CD4-positive, alpha-beta T cell (primary cell): ENCODE measurements around the gene MPO. TPM values are rescaled to one million over a fixed set of nuclear protein-coding genes. Genes with fewer than 3 reads are reported as not detected.

Source experiments
- ATAC-seq: fragments of 200-7000 bp; cut with Tn5 transposase; one replicate; pipeline ENCODE4 v1.10.0; 2022; ENCODE audit warnings: mild to moderate bottlenecking; ENCODE audit not compliant: poor library complexity
- CTCF ChIA-PET: fragments of 350-600 bp; sonication (Branson Sonifier 250); formaldehyde crosslinking; loops from one replicate; lab custom pipeline; 2021; ENCODE audit warnings: antibody characterized with exemption, inconsistent platforms; lab: Charles Lee
- POLR2A ChIA-PET: fragments of 350-600 bp; sonication (Branson Sonifier 250); formaldehyde crosslinking; loops from one replicate; lab custom pipeline; 2021; ENCODE audit warnings: antibody characterized with exemption, inconsistent platforms; lab: Charles Lee
- DNase-seq, 14 experiments: peaks; one replicate each; pipeline ENCODE4 v3.0.0-alpha.2; 2013 to 2020; ENCODE audit warnings: mixed read lengths in 2 of 14
- H3K27ac ChIP-seq, 2 donors: one replicate each; pipeline versions ENCODE4 v1.5.1 to v1.7.0; 2013; ENCODE audit warnings: low read length in 2 of 2, low read depth in 1 of 2, mild to moderate bottlenecking in 1 of 2
- H3K27me3 ChIP-seq, 2 experiments: 1 replicate in 1 of 2; 2 replicates in 1 of 2; pipeline versions ENCODE4 v1.6.1 to v1.7.0; 2013; ENCODE audit warnings: low read length in 2 of 2, control low read depth in 1 of 2, mild to moderate bottlenecking in 1 of 2, moderate library complexity in 1 of 2; ENCODE audit not compliant: insufficient read depth in 2 of 2, control insufficient read depth in 1 of 2
- H3K36me3 ChIP-seq: one replicate; pipeline ENCODE4 v1.6.1; 2013; ENCODE audit warnings: low read length, control low read depth; ENCODE audit not compliant: insufficient read depth
- H3K4me1 ChIP-seq: one replicate; pipeline ENCODE4 v1.6.1; 2013; ENCODE audit warnings: low read length, control low read depth; ENCODE audit not compliant: insufficient read depth
- H3K4me3 ChIP-seq: one replicate; pipeline ENCODE4 v1.5.1; 2013; ENCODE audit warnings: mild to moderate bottlenecking, low read length, moderate library complexity
- H3K9me3 ChIP-seq, 2 experiments: 1 replicate in 1 of 2; 2 replicates in 1 of 2; pipeline versions ENCODE4 v1.6.1 to v1.7.0; 2013; ENCODE audit warnings: low read length in 2 of 2, mild to moderate bottlenecking in 2 of 2, control low read depth in 1 of 2, moderate library complexity in 1 of 2; ENCODE audit not compliant: control insufficient read depth in 1 of 2, insufficient read depth in 1 of 2
- H3K27ac Mint-ChIP-seq: one replicate; pipeline ENCODE4 v1.8.0; 2020; ENCODE audit warnings: mixed read lengths
- H3K27me3 Mint-ChIP-seq: one replicate; pipeline ENCODE4 v1.8.0; 2021; ENCODE audit warnings: mixed read lengths
- H3K36me3 Mint-ChIP-seq: one replicate; pipeline ENCODE4 v1.8.0; 2021; ENCODE audit warnings: low read depth, mixed read lengths
- H3K4me1 Mint-ChIP-seq: one replicate; pipeline ENCODE4 v1.8.0; 2021; ENCODE audit warnings: low read depth, mixed read lengths
- H3K4me3 Mint-ChIP-seq: one replicate; pipeline ENCODE4 v1.8.0; 2020; ENCODE audit warnings: mild to moderate bottlenecking, mixed read lengths
- H3K9me3 Mint-ChIP-seq: one replicate; pipeline ENCODE4 v1.8.0; 2020; ENCODE audit warnings: mixed read lengths
- CTCF ChIP-seq: fragments of 200-600 bp; IDR thresholded peaks from one replicate; pipeline ENCODE4 v1.8.0; 2022; ENCODE audit warnings: antibody characterized with exemption, mild to moderate bottlenecking
- intact Hi-C, 2 experiments: fragments of 100-400 bp; cut with DNase I in 1 of 2; cut with micrococcal nuclease in 1 of 2; formaldehyde crosslinking; loops; one replicate each; pipeline versions ENCODE4 v1.15.1 to v1.9.0; 2023 to 2025; cut with DNase I, micrococcal nuclease
- total RNA-seq, 174 experiments: library from RNA in 2 of 174; stranded (reverse) in 2 of 174; gene quantifications; one replicate each; pipeline ENCODE4 v1.2.3 and lab custom pipeline; 2021 to 2026

Gene MPO
- total RNA-seq, 2 experiments from 2014 or later: 0.77 TPM; not detected in 1

- no peak for DNase-seq
- H3K9me3 ChIP-seq: no peaks in the 10 kb centered on the region
- H3K27ac Mint-ChIP-seq: peak overlapping the region; percentile 71
- no peak overlapping the region for H3K4me3 ChIP-seq
- H3K9me3 Mint-ChIP-seq: no peaks in the 10 kb centered on the region
- ChIA-PET CTCF (interaction anchor here (0.6 to 6.3 kb wide), 2 partner anchors 22 to 218 kb away, joined by 3 to 211 read pairs; no protein-coding TSS in a partner anchor), POLR2A (interaction anchor here (8.7 to 22.3 kb wide), 2 partner anchors 18 to 32 kb away, joined by 157 to 1359 read pairs; partner anchors contain the start of gene SUPT4H1)
- TF ChIP-seq CTCF: no peak
- intact Hi-C loops: no loop called here
- no peak overlapping the region for H3K27ac ChIP-seq
- H3K4me3 Mint-ChIP-seq: no peak overlapping the region
- no peak for ATAC-seq
- peaks cover 15% of the 10 kb centered on the region for H3K4me1 Mint-ChIP-seq
- no peaks in the 10 kb centered on the region for H3K27me3 Mint-ChIP-seq
- peaks cover 31% of the 10 kb centered on the region for H3K4me1 ChIP-seq
- peaks cover 9% of the 10 kb centered on the region for H3K36me3 ChIP-seq
- no peaks in the 10 kb centered on the region for H3K27me3 ChIP-seq
- peaks cover 4% of the 10 kb centered on the region for H3K36me3 Mint-ChIP-seq
Observed at GRCh38 chr17:58320570-58321323, 40.0 kb upstream of the MPO start.

- ChIA-PET CTCF (interaction anchor here (6.3 kb wide), 1 partner anchor 23 kb away, joined by 211 read pairs; no protein-coding TSS in a partner anchor), POLR2A (interaction anchor here (22.3 kb wide), 1 partner anchor 19 kb away, joined by 1359 read pairs; no protein-coding TSS in a partner anchor)
- Mint-ChIP-seq H3K27me3 (no peaks in the 10 kb centered on the region), H3K36me3 (peaks cover 4% of the 10 kb centered on the region), H3K27ac (no peak overlapping the region), H3K4me3 (no peak overlapping the region), H3K4me1 (peaks cover 11% of the 10 kb centered on the region), H3K9me3 (no peaks in the 10 kb centered on the region)
- DNase-seq (peak in 1 of 14 experiments; percentile 14), ATAC-seq (no peak)
- TF ChIP-seq CTCF: no peak
- no peaks in the 10 kb centered on the region for H3K27me3 ChIP-seq
- H3K27ac ChIP-seq: no peak overlapping the region
- intact Hi-C loops: no loop called here
- peaks cover 25% of the 10 kb centered on the region for H3K4me1 ChIP-seq
- no peaks in the 10 kb centered on the region for H3K9me3 ChIP-seq
- no peak overlapping the region for H3K4me3 ChIP-seq
- peaks cover 9% of the 10 kb centered on the region for H3K36me3 ChIP-seq
Observed at GRCh38 chr17:58320163-58320558, 39.4 kb upstream of the MPO start.

GRCh38 chr17:58319173-58320162 is 38.7 kb upstream of the MPO start:
- Mint-ChIP-seq H3K9me3 (no peaks in the 10 kb centered on the region), H3K4me3 (no peak overlapping the region), H3K27ac (no peak overlapping the region), H3K4me1 (peaks cover 7% of the 10 kb centered on the region), H3K27me3 (no peaks in the 10 kb centered on the region), H3K36me3 (peaks cover 4% of the 10 kb centered on the region)
- TF ChIP-seq CTCF: no peak
- peak in 1 of 14 experiments; percentile 12 for DNase-seq
- Histone ChIP-seq H3K4me1 (peaks cover 18% of the 10 kb centered on the region), H3K27me3 (no peaks in the 10 kb centered on the region), H3K4me3 (no peak overlapping the region), H3K27ac (no peak overlapping the region), H3K9me3 (no peaks in the 10 kb centered on the region), H3K36me3 (peaks cover 9% of the 10 kb centered on the region)
- ChIA-PET POLR2A (interaction anchor here (0.9 to 22.3 kb wide), 4 partner anchors 7 to 168 kb away, joined by 3 to 1359 read pairs (median 62); partner anchors contain the start of genes HSF5 and TSPOAP1), CTCF (interaction anchor here (2.5 to 6.3 kb wide), 2 partner anchors 24 to 98 kb away, joined by 39 to 211 read pairs; partner anchors contain the start of gene RNF43)
- no peak for ATAC-seq
- intact Hi-C loops: loop anchor here (5.0 to 10.0 kb wide), 4 partner anchors 168 to 688 kb away; partner anchors contain the start of gene HSF5 (in 1 of the 2)
